Prostate gland (tissue), 2 donors: ENCODE measurements around the gene SIM2. TPM values are rescaled to one million over a fixed set of nuclear protein-coding genes. Genes with fewer than 3 reads are reported as not detected.

ENCODE experiments used
- DNase-seq: peaks from one replicate; pipeline ENCODE4 v3.0.0-alpha.2; 2019; ENCODE audit warnings: low spot score
- H3K27ac ChIP-seq, 2 donors: fragments of 200-600 bp; sonication (generic); 2 replicates each; pipeline ENCODE4 v1.5.1; 2017 to 2019
- H3K27me3 ChIP-seq: fragments of 200-600 bp; sonication (generic); replicated peaks from 2 replicates; pipeline ENCODE4 v1.5.1; 2019; ENCODE audit not compliant: insufficient read depth
- H3K36me3 ChIP-seq, 2 donors: fragments of 200-600 bp; sonication (generic); 1 replicate in 1 of 2; 2 replicates in 1 of 2; pipeline versions ENCODE4 v1.5.1 to v1.8.1; 2017 to 2019
- H3K4me1 ChIP-seq: fragments of 200-600 bp; sonication (generic); replicated peaks from 2 replicates; pipeline ENCODE4 v1.5.1; 2019
- H3K4me3 ChIP-seq, 2 donors: fragments of 200-600 bp; sonication (generic); 2 replicates each; pipeline ENCODE4 v1.5.1; 2017 to 2019
- H3K9me3 ChIP-seq: fragments of 200-600 bp; sonication (generic); 2 replicates; pipeline ENCODE4 v1.5.1; 2017
- POLR2A ChIP-seq: fragments of 450-650 bp; IDR thresholded peaks from one replicate; pipeline ENCODE4 v1.6.1; 2016; ENCODE audit warnings: antibody characterized with exemption, mild to moderate bottlenecking
- POLR2AphosphoS5 ChIP-seq: sonication (generic); formaldehyde crosslinking; IDR thresholded peaks from one replicate; pipeline ENCODE4 v1.6.1; 2017; ENCODE audit warnings: antibody characterized with exemption
- WGBS: methylation state at CpG from one replicate; pipeline ENCODE4 v1.1.5; 2018; 5-methylcytosine and 5-hydroxymethylcytosine counted together
- intact Hi-C: fragments of 100-400 bp; cut with DNase I; formaldehyde crosslinking; loops from one replicate; pipeline ENCODE4 v1.14.2; 2022
- total RNA-seq, 2 donors: library from RNA; depleted of rRNA; stranded (reverse); fragments of >200 nt; gene quantifications; one replicate each; pipeline ENCODE4 v1.1.0, GENCODE V29; 2016
- TF ChIP-seq, protein P1 (sequence below), 4 experiments: fragments of 200-600 bp in 2 of 4; fragments of 450-650 bp in 2 of 4; sonication (generic) in 2 of 4; IDR thresholded peaks; 1 replicate in 3 of 4; 2 replicates in 1 of 4; pipeline ENCODE4 v1.5.1; 2016 to 2019; ENCODE audit warnings: antibody characterized with exemption in 4 of 4, mild to moderate bottlenecking in 2 of 4, moderate library complexity in 2 of 4

Gene SIM2
- total RNA-seq, 2 donors from 2014 or later = 1.0 to 16.3 TPM

DNA sequence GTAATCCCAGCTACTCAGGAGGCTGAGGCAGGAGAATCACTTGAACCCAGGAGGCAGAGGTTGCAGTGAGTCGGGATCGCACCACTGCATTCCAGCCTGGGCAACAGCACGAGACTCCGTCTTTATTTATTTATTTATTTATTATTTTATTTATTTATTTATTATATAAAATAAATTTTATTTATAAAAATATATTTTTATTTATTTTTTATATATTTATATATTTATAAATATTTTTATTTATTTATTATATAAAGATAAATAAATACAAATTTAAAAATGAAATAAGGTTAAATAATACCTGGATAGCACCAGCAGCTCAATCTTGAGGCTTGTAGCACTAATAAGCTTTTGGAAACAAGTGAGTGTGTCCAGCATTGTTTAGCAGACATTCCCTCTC is 40.9 kb upstream of the SIM2 start:
- no peaks in the 10 kb centered on the region for H3K36me3 ChIP-seq
- H3K4me1 ChIP-seq = no peaks in the 10 kb centered on the region
- TF ChIP-seq, protein P1, sequence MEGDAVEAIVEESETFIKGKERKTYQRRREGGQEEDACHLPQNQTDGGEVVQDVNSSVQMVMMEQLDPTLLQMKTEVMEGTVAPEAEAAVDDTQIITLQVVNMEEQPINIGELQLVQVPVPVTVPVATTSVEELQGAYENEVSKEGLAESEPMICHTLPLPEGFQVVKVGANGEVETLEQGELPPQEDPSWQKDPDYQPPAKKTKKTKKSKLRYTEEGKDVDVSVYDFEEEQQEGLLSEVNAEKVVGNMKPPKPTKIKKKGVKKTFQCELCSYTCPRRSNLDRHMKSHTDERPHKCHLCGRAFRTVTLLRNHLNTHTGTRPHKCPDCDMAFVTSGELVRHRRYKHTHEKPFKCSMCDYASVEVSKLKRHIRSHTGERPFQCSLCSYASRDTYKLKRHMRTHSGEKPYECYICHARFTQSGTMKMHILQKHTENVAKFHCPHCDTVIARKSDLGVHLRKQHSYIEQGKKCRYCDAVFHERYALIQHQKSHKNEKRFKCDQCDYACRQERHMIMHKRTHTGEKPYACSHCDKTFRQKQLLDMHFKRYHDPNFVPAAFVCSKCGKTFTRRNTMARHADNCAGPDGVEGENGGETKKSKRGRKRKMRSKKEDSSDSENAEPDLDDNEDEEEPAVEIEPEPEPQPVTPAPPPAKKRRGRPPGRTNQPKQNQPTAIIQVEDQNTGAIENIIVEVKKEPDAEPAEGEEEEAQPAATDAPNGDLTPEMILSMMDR (IDR thresholded peaks at IDR 0.05) = no peak
- TF ChIP-seq POLR2AphosphoS5 (no peak), POLR2A (no peak)
- 95% methylated on average over 4 of the region's 4 CpGs for WGBS
- intact Hi-C loops = no loop called here
- H3K4me3 ChIP-seq = no peak overlapping the region
- DNase-seq = no peak
- H3K9me3 ChIP-seq = no peaks in the 10 kb centered on the region
- no peaks in the 10 kb centered on the region for H3K27me3 ChIP-seq
- no peak overlapping the region for H3K27ac ChIP-seq

DNA sequence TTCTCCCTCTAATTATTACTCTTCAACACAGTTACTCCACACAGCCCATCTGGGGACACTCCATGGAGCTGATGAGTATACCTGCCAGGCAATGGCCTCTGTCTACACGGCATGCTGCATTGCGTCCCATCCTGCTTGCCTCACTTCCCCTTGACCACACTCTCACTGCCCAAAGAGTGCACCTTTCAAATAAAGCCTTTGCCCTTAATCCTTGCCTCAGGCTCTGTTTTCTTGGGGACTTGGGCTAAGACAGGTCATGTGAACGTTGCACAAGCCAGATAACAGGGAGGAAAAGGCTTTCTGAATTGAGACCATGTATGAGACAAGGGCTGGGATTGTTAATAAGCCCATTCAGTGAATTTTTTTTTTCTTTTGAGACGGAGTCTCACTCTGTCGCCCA is 40.0 kb upstream of the SIM2 start:
- no peak for DNase-seq
- no peaks in the 10 kb centered on the region for H3K4me1 ChIP-seq
- WGBS = 81% methylated on average over 5 of the region's 5 CpGs
- H3K27ac ChIP-seq = no peak overlapping the region
- intact Hi-C loops = no loop called here
- H3K27me3 ChIP-seq = no peaks in the 10 kb centered on the region
- no peak overlapping the region for H3K4me3 ChIP-seq
- TF ChIP-seq POLR2A (no peak), POLR2AphosphoS5 (no peak)
- TF ChIP-seq, protein P1 (IDR thresholded peaks at IDR 0.05) = no peak
- no peaks in the 10 kb centered on the region for H3K36me3 ChIP-seq
- no peaks in the 10 kb centered on the region for H3K9me3 ChIP-seq

GRCh38 chr21:36661511-36662309 is 37.2 kb upstream of the SIM2 start:
- H3K36me3 ChIP-seq = no peaks in the 10 kb centered on the region
- intact Hi-C loops = no loop called here
- no peak overlapping the region for H3K27ac ChIP-seq
- 41% methylated on average over 11 of the region's 11 CpGs for WGBS
- no peak overlapping the region for H3K4me3 ChIP-seq
- TF ChIP-seq POLR2AphosphoS5 = no peak
- no peak for TF ChIP-seq POLR2A
- TF ChIP-seq, protein P1 (IDR thresholded peaks at IDR 0.05) = peak in 2 of 4 experiments; percentile 11 to 28
- DNase-seq = no peak
- no peaks in the 10 kb centered on the region for H3K9me3 ChIP-seq
- H3K27me3 ChIP-seq = no peaks in the 10 kb centered on the region
- no peaks in the 10 kb centered on the region for H3K4me1 ChIP-seq

- WGBS = 25% methylated on average over 18 of the region's 18 CpGs
- no peaks in the 10 kb centered on the region for H3K9me3 ChIP-seq
- DNase-seq = no peak
- no peaks in the 10 kb centered on the region for H3K36me3 ChIP-seq
- intact Hi-C loops = no loop called here
- H3K27me3 ChIP-seq = no peaks in the 10 kb centered on the region
- no peaks in the 10 kb centered on the region for H3K4me1 ChIP-seq
- TF ChIP-seq, protein P1 (IDR thresholded peaks at IDR 0.05) = no peak
- no peak for TF ChIP-seq POLR2A
- TF ChIP-seq POLR2AphosphoS5 = no peak
- H3K4me3 ChIP-seq = no peak overlapping the region
- H3K27ac ChIP-seq = no peak overlapping the region
Measured at GRCh38 chr21:36663033-36663855, 35.7 kb upstream of the SIM2 start.
